ENCODE results near the gene ARHGAP15. TPM values are rescaled to one million over a fixed set of nuclear protein-coding genes. Genes with fewer than 3 reads are reported as not detected.
A peak's percentile ranks its signal among the peaks of the same experiment; 100 is the strongest.

ARHGAP15 gene
- total RNA-seq, 1 donor from 2014 or later, result not detected

DNA sequence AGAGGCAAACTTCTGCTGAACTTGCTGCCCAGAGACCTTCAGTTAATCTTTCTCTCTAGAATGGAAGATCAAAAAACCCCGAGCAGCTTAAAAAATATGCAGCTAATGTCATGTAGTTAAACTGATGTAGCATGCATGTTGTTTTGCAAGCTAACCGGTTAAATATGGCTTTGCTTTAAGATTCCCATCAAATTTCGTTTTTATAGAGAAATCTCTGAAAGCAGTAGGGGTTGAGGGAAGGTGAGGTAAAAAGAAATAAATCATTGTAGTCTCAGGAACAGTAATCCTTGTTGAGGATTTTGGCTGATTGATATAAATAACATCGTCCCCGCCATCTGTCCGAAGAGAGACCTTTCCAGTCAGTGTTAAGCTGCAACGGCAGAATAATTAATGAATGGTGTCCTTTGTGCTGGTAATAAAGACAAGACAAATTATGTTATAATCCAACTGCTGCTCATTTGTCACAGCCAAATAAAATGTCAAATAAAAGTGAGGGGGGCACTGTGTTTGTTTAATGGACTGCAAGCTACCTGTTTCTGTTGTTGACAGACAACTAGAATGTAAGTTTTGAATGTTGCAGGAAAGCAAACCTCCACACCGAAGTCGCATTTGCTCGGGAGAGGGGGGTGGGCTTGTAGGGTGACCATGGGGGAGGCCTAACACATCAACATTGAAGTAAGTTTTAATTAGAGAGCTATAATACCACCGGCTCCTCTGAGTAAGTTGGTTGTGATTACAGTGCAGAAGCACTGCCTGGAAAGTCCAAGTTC lies 555.5 kb downstream of the ARHGAP15 start:
- DNase-seq (ENCODE audit: low read depth, low spot score), result no peak

DNA sequence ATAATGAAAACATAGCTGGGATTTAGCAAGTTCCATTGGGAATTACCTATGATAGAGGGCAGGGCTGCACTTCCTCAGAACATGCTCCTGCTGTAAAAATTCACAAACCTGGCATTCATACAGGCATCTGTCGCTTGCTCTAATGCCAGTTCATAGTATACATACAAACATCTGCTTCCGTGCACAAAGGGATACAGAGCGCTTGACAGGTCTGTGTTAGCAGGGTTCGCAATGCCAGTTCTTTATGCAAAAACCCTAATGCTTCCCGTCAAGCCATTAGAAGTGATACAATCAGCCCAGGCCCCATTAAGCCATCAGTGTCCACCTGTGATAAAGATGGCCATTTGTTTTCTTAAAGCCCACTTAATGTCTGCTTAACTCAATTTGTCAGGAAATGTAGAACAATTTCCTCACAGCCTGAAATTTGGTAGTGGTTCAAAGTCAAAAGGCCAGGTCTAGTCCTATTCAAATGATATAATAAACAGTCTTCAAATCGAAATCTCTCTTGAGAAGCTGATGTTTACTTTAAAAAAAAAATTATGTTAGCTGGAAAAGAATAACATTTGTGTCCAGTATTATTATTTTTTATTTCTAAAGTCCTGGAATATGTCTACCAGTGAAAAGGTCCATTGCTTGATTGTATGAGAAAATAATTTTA lies 556.3 kb downstream of the ARHGAP15 start:
- no peak for DNase-seq (ENCODE audit: low read depth, low spot score)

DNA sequence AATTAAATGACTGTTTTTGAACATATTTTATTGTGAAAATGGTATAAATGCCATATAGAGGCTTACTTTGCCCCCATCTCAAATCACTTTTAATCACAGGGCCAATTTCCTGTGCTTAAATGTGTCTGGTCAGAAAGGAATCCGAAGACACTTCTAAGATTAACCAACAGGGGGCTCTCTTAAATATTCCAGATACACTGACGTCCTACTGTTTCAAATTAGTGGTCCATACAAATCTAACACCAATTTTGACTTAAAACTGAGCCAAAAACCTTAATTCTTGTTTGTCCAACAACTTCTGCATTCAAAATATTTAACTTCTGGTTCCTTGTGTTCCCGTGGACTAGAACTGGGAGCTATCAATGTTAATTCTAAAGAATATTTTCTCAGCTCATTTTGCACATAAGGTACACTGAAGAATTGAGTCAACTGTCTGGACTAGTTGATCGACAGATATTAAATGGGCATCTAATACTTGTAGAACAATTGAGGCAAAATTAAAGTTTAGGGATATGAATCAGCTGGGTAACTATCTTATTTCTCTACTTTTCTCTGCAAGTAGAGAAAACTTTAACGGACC lies 557.5 kb downstream of the ARHGAP15 start:
- peak; percentile 1 for DNase-seq (ENCODE audit: low read depth, low spot score)

DNA sequence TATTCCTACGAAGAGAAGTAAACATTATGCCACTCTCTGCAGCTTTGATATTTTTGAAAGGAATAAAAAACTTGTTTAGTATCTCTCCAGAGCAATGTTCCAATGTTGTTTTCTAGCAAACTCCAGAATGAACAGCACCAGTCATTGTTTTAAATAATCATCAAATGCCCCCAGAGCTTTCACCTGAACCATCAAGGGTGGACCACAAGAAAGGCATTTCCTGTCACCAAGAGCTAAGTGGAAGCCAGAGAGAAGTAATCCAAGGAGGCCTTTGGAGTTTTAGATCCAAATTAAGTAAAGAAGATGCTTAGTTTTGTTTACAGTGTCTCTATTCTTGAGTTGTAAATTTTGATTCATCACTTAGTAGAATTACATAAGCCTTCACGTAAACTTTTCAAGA lies 559.0 kb downstream of the ARHGAP15 start:
- no peak for DNase-seq (ENCODE audit: low read depth, low spot score)

DNA sequence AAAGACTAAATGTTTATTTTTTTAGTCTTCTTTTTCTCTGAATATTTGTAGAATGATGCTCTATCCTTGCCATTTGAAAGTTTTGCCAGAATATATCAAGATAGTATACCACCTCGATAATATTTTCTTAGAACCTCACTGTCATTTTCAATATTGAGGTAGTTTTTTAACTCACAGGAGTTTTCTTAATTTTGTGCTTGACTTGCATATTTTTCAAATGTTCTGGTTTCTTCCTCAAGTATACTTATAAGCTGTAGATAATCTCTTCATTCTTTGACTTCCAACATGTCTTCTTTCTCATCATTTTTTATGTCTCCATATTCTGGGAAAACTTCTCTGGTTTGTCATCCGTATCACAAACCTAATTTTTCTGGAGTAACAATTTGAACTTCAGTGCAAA lies 559.6 kb downstream of the ARHGAP15 start:
- DNase-seq (ENCODE audit: low read depth, low spot score), result no peak

DNA sequence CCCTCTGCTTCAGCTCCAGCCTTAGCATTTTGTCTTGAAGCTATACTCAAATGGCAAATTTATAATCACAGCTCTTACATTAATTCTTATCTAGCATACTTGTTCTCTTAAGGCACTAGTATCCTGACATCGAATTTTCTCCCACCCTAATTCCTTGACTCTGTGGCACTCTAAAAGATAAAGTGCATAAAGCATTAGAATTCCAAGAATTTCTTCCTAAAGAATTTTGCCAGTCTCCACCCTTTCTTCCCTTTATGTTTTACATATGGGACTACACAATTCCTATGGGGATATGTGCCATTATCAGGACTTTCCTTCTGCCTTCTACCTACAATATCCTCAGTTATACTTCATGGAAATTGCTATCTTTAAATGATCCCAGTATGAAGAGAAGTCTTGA lies 560.3 kb downstream of the ARHGAP15 start:
- DNase-seq (ENCODE audit: low read depth, low spot score), result no peak

DNA sequence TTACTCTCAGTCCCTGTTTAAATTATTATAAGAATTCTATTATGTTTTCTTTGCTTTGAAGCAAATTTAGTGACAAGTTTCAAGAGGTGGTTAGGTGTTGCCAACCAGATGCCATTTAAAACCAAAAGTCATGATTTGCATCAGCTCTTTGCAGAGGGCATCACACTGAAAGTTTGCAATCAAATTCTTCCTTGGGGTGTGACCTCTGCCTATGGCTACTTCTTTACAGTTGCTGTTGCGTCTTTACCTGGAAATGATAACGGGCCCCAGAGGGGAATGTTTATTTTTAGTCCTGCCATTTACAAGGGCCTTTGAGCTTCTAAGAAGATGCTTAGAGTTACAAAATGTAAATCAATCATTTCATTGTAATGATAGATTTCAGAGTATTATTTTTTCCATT lies 561.0 kb downstream of the ARHGAP15 start:
- DNase-seq (ENCODE audit: low read depth, low spot score), result no peak

DNA sequence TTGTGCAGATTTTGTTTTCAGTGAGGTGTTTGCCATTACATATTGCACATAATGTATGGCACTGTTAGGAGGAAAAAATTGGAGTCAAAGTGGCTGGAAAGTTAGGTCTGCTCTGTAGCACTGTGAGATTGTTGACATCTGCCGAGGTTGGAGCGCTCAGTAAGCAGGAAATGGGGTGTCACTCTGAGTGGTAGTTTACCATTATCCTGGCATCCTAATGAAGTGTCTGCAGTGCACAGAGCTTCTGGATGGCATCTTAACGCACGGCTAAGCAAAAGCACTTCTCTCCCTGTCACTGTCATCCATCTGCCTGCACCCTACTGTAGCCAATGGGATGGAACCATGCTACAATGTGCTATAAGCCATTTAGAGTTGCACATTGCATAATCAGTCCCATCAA lies 561.9 kb downstream of the ARHGAP15 start:
- DNase-seq (ENCODE audit: low read depth, low spot score), result no peak

DNA sequence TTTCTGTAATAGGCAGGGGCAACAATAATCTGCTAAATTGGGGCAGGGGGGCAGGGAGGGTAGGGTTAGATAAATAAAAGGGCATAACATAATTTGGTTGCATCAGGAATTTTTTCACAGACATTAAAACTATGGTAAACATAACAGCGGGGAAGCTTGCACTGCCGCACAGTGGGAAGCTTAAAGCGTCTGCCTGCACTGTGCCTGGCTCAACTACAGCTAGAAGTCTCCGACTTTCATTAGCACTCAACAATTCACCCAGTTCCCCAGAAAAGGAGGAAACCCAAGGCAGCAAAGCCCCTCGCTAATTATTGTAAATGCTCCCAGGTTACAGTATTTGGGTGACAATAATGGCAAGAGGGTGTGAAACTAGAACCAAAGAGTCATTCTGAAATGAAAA lies 562.9 kb downstream of the ARHGAP15 start:
- DNase-seq (ENCODE audit: low read depth, low spot score), result no peak

DNA sequence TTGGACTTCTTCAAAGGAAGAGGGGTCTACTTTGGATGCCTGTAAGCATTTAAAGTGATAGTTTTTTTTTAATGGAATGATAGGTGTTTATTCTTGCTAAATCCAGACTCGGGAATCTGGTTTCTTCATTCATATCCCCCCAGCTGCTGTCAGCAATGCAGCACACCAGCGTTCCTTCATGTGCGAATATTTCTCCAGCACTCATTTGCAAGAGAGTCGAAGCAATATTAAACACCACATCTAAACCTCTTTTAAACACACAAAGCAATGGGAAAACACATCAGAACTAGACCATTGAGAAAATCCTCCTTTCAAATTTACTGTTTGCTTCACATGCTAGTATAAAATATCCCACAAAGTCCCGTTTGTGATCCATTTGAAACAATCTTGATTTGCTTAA lies 563.7 kb downstream of the ARHGAP15 start:
- no peak for DNase-seq (ENCODE audit: low read depth, low spot score)

DNA sequence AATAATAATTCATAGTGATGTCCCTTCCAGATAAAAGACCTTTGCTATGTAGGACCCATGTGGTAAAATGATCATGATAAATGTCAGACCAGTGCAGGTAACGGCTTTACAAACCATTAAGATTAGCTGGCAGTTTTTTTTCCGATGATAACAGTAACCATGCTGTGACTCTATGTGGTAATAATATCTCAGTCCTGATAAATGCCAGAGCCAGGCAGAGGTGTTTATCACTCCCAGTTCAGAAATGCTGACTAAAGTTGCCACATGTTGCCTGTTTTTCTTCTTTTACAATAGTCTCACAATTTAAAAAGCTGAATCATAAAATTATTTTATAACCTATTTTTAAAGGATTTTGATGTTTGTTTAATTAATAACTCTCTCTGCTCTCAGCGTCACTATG lies 565.1 kb downstream of the ARHGAP15 start:
- DNase-seq (ENCODE audit: low read depth, low spot score), result no peak

DNA sequence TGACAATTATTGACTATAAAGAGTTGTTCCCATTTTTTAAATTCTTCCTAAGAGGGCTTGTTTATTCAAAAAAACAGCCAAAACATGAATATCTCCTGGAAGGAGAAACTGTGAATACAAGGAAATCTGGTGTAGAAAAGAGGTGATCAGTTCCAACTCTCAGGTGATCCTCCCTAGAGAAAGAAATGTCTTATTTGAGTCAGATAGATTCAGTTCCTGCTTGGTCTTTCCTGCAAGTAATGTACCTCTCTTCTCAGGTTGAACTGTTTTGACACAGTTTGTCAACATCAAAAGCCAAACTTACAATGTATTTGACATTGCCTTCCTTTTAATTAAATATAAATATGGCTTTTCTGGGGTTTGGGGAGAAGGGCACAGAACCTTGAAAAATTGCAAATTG lies 567.4 kb downstream of the ARHGAP15 start:
- DNase-seq (ENCODE audit: low read depth, low spot score), result no peak

DNA sequence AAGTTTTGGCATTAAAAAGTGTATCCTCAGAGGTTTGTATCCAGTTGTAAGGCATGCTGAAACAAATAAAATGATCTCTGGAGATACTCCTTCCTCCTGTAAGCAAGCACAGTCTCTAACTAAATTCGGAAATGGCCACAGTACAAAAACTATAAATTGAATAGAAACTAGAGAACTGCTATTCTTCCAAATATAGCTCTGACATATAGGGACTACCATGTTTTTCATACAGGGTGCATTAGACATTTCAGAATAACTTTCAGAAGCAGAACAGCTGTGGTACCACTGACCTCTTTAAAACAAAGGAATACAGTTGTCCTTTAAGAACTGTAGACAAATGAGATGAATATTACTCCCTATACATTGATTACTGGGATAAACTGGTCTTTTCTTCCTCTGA lies 568.5 kb downstream of the ARHGAP15 start:
- DNase-seq (ENCODE audit: low read depth, low spot score), result no peak

DNA sequence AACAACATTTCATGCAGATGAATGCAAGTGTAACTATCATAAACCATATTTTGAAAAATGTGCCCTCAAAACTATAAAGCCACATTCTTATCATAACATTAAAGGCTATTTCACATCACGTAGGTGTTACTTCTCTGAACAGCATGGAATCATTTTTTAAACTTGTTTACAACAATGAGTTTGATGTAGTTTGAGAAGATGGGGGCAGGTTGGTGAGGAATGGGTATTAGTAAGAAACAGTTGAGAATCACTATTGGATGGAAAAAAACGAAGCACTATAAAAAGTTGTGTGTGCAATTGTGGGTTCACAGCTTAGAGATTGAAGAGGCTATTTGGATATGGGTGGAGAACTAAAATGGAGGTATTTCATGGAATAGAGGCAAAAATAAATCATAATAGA lies 569.1 kb downstream of the ARHGAP15 start:
- no peak for DNase-seq (ENCODE audit: low read depth, low spot score)

DNA sequence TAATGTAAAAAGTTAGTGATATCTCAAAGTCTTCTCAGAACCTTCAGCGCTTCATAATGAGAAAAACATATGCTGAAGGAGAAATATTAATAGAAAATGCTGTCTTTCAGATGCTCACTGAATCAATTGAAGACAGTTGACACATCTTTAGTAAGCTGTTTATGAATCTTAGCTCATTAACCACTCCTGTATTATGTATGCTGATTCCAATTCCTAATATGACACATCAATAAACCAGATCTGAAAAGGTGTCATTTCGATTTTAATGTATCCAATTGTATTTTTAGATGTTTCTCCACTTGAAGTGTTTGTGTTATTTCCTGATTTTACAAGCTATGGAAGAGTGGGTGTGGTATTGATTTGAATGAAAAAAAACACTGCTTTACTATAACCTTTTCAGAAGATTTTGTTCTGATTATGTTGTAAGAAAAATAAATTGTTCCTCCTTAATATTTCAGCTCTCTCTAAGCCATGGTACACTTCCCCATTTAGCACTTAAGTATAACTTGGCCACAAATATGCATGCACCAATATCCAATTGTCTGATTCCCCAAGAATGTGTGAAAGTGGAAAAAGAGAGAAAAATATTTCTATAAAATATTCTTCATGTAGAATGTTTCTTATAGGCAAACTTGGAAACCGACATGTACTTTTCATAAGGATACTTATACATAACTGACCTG lies 569.8 kb downstream of the ARHGAP15 start:
- no peak for DNase-seq (ENCODE audit: low read depth, low spot score)

DNA sequence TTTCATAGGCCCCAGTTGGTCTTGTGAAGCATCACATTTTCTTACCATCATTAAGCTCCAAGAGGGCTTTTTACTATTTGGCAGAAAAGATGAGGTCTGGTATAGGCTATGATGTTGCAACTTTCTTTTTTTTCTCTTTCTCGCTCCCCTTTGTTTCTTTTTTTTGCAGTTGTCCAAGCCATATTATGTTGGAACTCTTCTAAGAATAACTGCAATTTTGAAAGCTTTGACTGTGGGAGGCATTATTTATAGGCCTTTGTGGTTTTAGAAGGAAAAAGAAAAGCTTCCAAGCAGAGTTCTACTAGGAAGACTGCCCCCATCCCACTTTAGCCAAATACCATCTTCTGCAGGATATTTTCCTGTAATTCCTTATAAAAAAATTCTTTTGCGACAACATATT lies 571.6 kb downstream of the ARHGAP15 start:
- no peak for DNase-seq (ENCODE audit: low read depth, low spot score)

DNA sequence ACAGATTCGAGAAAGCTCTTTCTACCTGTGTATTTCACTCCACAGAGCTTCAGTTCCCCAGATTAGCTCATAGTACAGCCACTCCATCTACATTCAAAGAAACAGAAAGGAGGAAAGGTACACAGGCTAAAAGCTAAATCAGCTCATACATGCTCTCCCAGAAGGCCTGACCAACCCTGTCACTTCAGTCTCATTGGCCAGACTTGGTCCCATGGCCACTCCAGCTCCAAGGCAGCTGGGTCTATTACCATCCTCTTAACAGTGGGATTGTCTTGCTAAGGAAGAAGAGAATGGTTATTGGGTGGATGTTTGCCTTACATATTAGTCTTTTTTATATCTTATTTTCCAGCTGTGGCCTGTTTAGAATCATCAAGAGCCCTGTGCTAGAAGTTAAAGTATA lies 572.6 kb downstream of the ARHGAP15 start:
- no peak for DNase-seq (ENCODE audit: low read depth, low spot score)

DNA sequence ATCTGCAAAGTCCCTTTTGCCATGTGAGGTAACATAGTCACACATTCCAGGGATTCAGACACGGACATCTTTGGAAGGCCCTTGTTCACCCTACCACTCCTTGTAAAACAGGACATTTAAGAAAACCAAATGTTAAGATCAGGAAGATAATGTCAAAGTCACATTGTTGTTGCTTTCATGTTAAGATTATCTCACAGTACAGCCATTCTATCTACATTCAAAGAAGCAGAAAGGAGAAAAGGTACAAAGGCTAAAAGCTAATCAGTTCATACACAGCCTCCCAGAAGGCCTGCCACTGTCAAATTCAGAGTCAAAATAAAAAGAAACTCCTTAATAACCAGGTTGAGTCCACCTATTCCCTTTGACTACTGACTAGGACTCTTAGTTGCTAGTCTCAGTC lies 573.7 kb downstream of the ARHGAP15 start:
- no peak for DNase-seq (ENCODE audit: low read depth, low spot score)

DNA sequence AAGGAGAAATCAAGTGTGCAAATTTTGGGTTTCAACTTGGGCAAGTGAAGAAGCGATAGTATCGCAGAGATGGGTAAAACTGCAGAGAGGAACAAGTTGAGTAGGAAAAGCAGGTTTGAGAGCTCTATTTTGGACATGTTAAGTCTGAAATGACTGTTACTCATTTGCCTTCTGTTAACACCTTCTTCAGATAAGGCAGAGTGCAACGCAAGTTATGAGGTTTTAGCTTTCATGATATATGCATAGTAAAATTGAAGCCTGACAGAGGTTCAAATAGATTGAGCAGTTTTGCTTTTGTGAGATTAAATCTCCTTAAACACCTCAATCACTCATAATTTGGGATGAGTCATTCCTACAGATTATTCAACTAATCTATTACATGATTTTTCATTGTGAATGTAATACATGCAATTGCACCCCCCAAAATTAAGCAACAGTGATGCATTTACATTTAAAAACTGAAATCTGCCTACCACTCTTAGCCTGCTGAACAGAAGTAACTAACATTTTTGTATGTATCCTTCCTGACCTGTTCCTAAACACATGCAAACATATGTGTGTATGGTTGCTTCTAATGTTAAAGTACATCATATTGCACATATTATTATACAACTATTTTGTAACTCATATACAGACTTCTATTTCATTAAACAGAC lies 575.4 kb downstream of the ARHGAP15 start:
- no peak for DNase-seq (ENCODE audit: low read depth, low spot score)

DNA sequence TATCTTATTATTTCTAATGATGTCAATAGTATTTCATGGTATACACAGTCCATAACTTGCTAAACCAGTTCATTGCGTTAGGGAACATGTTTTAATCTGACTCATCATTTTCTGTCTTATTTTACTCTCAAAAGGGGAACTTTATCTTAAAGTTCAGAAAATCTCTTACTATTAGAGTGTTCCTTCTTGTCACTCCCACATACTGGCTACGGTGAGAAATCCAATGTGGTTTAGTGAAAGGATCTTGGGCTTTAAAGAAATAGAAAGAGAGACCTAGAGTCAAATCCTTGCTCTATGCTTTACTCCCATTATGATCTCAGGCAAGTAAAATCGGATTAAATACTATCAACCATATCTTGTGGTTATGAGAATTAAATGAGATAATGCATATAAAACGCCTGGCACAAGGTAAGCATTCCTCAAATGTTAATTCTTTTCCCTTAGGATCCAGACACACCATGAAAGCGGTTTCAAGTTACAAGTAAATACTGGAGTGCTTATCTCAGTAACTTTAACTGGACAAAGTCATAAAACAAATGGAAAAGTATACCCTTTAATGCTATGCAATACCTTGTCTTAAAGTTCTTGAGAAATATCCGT lies 576.0 kb downstream of the ARHGAP15 start:
- no peak for DNase-seq (ENCODE audit: low read depth, low spot score)

DNA sequence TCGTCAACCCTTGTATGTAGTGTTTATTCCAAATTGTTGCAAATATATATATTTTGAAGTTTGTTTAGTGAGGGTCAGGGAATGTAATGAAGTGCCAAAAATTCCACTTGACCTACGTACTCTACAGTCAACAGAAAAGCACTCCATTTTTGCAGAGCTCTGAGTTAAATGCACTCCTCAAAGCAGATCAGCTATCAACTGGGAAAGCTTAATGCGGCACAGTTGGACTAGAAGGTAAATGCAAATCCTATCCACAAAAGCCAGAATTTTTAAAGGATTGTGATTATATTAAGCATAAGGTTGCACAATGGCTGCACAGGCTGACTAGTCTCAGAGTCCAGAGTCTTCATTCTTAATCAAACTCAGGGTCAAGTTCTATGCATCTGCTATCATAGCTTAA lies 577.1 kb downstream of the ARHGAP15 start:
- DNase-seq (ENCODE audit: low read depth, low spot score), result no peak
